Spleen (tissue), 13 donors: ENCODE data around the gene CYP1A1. TPM values are rescaled to one million over a fixed set of nuclear protein-coding genes. Genes with fewer than 3 reads are reported as not detected.

Experiments
- DNase-seq: peaks from one replicate; pipeline ENCODE4 v3.0.0-alpha.2; 2020
- H3K27ac ChIP-seq, 8 donors: fragments of 200-600 bp; sonication (generic) in 7 of 8; 1 replicate in 4 of 8; 2 replicates in 4 of 8; pipeline versions ENCODE4 v1.5.0 to v1.8.0; 2016 to 2021; ENCODE audit warnings: inconsistent platforms in 4 of 8, mild to moderate bottlenecking in 4 of 8, moderate library complexity in 1 of 8
- H3K27me3 ChIP-seq, 7 donors: fragments of 200-600 bp; sonication (generic) in 6 of 7; replicated peaks in 1 of 7; 1 replicate in 4 of 7; 2 replicates in 3 of 7; pipeline versions ENCODE4 v1.5.0 to v1.8.0; 2016 to 2021; ENCODE audit warnings: inconsistent platforms in 3 of 7, mild to moderate bottlenecking in 1 of 7
- H3K36me3 ChIP-seq, 6 donors: fragments of 200-600 bp; sonication (generic) in 5 of 6; 1 replicate in 4 of 6; 2 replicates in 2 of 6; pipeline versions ENCODE4 v1.5.0 to v1.8.0; 2016 to 2021; ENCODE audit warnings: inconsistent platforms in 2 of 6
- H3K4me1 ChIP-seq, 6 donors: fragments of 200-600 bp; sonication (generic) in 5 of 6; 1 replicate in 3 of 6; 2 replicates in 3 of 6; pipeline versions ENCODE4 v1.5.0 to v1.8.0; 2016 to 2021; ENCODE audit warnings: inconsistent platforms in 3 of 6
- H3K4me3 ChIP-seq, 8 donors: fragments of 200-600 bp; sonication (generic) in 7 of 8; 1 replicate in 4 of 8; 2 replicates in 4 of 8; pipeline versions ENCODE4 v1.5.0 to v1.8.0; 2016 to 2021; ENCODE audit warnings: inconsistent platforms in 4 of 8, mild to moderate bottlenecking in 4 of 8, moderate library complexity in 2 of 8
- H3K9me3 ChIP-seq, 8 donors: fragments of 200-600 bp; sonication (generic) in 7 of 8; 1 replicate in 4 of 8; 2 replicates in 4 of 8; pipeline versions ENCODE4 v1.5.0 to v1.8.0; 2016 to 2021; ENCODE audit warnings: inconsistent platforms in 4 of 8
- POLR2A ChIP-seq, 3 donors: fragments of 450-650 bp; IDR thresholded peaks; one replicate each; pipeline ENCODE4 v1.5.1; 2017; ENCODE audit warnings: antibody characterized with exemption in 3 of 3, mild to moderate bottlenecking in 1 of 3
- POLR2AphosphoS5 ChIP-seq, 3 donors: sonication (generic); formaldehyde crosslinking; IDR thresholded peaks; one replicate each; pipeline ENCODE4 v1.5.1; 2017; ENCODE audit warnings: antibody characterized with exemption in 3 of 3
- WGBS, 5 donors: extraction: QIAGEN DNeasy Blood & Tissue Kit in 3 of 5; methylation state at CpG; one replicate each; pipeline versions ENCODE4 v1.1.5 to v1.1.7; 2013 to 2018; 5-methylcytosine and 5-hydroxymethylcytosine counted together
- intact Hi-C: fragments of 100-400 bp; cut with DNase I; formaldehyde crosslinking; loops from one replicate; pipeline ENCODE4 v1.15.0; 2023; ENCODE audit warnings: low total_unique reads
- long read RNA-seq, 2 donors: transcript quantifications; one replicate each; lab custom pipeline, GENCODE V29; 2026
- polyA plus RNA-seq, 3 donors: library from polyadenylated mRNA; stranded (reverse); fragments of 200-250 nt; gene quantifications; one replicate each; pipeline ENCODE4 v1.2.1, GENCODE V29; 2013
- total RNA-seq, 7 donors: library from RNA; depleted of rRNA in 3 of 7; stranded (reverse); fragments of >200 nt in 3 of 7; fragmentation: NEBNext Ultra II Directional in 4 of 7; extraction: Animal tissue kit (Norgen Biotek cat#: 25700) in 4 of 7; gene quantifications; one replicate each; pipeline versions ENCODE4 v1.1.0 to v1.2.1, GENCODE V29; 2016 to 2021
- TF ChIP-seq, protein P1 (sequence below), 11 experiments: fragments of 200-600 bp in 7 of 11; fragments of 450-650 bp in 4 of 11; sonication (generic) in 4 of 11; IDR thresholded peaks in 8 of 11; conservative IDR thresholded peaks in 3 of 11; 1 replicate in 7 of 11; 2 replicates in 4 of 11; pipeline versions ENCODE4 v1.4.0 to v1.8.0; 2016 to 2021; ENCODE audit warnings: antibody characterized with exemption in 11 of 11, inconsistent platforms in 4 of 11, mild to moderate bottlenecking in 1 of 11
- donor health status: healthy with polysubstance abuse.
- donor health status: DM: no; HTN: no; CAD: no; lungs with moderate emphysema.
- donor health status: DM: no; HTN: no; CAD: no.
- donor health status: Bipolar disorder and iron deficiency.
- donor health status: healthy.
- donor health status: DM: no; HTN: no; CAD: no.
- donor health status: DM: yes; HTN: yes; CAD: no.

CYP1A1 gene, protein sequence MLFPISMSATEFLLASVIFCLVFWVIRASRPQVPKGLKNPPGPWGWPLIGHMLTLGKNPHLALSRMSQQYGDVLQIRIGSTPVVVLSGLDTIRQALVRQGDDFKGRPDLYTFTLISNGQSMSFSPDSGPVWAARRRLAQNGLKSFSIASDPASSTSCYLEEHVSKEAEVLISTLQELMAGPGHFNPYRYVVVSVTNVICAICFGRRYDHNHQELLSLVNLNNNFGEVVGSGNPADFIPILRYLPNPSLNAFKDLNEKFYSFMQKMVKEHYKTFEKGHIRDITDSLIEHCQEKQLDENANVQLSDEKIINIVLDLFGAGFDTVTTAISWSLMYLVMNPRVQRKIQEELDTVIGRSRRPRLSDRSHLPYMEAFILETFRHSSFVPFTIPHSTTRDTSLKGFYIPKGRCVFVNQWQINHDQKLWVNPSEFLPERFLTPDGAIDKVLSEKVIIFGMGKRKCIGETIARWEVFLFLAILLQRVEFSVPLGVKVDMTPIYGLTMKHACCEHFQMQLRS
- total RNA-seq (1 to 10 TPM in 1 of 7 donors, not detected in 6; 1.1 TPM), polyA plus RNA-seq (under 1 TPM; 0.03 to 0.06 (median 0.04) TPM)
- long read RNA-seq, donor 1, result 0 reads
- long read RNA-seq, donor 2, result 0 reads

DNA sequence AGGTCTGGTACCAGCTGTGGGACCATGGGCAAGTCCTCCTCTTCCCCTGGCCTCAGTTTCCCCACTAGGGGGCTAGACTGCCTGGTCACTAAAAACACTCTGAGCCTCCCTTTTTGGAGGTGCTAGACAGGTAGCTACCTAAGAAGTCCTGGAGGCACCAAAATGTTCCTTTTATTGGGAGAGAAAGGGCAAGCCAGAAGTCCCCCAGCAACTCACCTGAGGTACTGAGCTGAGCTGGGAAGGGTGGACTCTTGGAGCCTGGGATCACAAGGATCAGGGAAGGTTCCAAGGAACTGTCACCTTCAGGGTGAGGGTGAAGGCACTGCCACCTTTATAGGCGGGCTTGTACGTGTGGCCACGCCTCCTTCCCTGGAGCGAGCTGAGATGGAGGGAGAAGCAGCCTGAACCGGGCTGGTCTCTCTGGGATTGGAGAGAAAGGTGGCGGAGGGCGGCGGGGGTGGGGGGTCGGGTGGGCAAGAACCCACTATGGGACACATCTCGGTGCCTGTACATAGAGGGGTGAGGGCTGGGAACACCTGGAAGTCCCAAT lies at the start of gene CYP1A1:
Gene CYP1A1, minus strand, starts transcription at position 304 of the 550 bp plus-strand sequence. CDS start 2,431 bp downstream, outside the sequence.
- DNase-seq, result no peak
- TF ChIP-seq POLR2AphosphoS5 (IDR thresholded peaks at IDR 0.05), result no peak
- WGBS, 5 donors, result 0 to 3% (median 2%) methylated on average over 2 to 10 of the region's 10 CpGs

DNA sequence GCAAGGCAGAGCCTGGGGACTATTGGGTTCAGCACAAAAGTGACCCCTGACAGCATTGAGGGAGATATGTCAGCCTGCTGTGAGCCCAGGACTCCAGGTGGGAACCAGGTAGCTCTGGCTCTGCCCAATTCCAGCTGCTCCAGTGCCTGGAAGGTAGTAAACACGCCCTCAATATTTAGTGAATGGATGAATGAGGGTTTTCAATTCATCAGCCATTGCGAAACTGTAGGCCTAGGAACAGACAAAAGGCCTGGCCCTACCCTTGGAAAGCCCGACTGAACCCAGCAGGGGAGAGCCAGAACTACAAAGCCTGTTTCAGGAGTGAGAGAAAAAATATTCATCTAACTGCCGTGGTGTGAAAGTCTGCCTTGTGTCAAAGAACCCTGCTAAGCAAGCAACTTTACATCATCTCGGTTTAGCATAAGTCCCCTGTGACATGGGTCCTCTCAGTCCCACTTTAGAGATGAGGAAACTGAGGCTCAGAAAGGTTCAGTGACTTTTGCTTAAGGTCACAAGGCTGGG lies 48.5 kb upstream of the CYP1A1 start:
- 71 to 82% (median 74%) methylated on average over 5 of the region's 5 CpGs for WGBS, 5 donors
- Histone ChIP-seq H3K27me3 (no peaks in the 10 kb centered on the region), H3K4me1 (peaks cover 57 to 89% (median 80%) of the 10 kb centered on the region in 6 donors), H3K36me3 (no peaks in the 10 kb centered on the region), H3K27ac (peak overlapping the region in 4 of 8 donors; percentile 23 to 99 (median 98)), H3K4me3 (no peak overlapping the region), H3K9me3 (no peaks in the 10 kb centered on the region)
- intact Hi-C loops, result loop anchor here (5.0 to 10.0 kb wide), 2 partner anchors 179 to 431 kb away; partner anchors contain the start of gene C15orf39
- no peak for DNase-seq
- TF ChIP-seq POLR2AphosphoS5 (IDR thresholded peaks at IDR 0.05), result no peak
- TF ChIP-seq, protein P1, sequence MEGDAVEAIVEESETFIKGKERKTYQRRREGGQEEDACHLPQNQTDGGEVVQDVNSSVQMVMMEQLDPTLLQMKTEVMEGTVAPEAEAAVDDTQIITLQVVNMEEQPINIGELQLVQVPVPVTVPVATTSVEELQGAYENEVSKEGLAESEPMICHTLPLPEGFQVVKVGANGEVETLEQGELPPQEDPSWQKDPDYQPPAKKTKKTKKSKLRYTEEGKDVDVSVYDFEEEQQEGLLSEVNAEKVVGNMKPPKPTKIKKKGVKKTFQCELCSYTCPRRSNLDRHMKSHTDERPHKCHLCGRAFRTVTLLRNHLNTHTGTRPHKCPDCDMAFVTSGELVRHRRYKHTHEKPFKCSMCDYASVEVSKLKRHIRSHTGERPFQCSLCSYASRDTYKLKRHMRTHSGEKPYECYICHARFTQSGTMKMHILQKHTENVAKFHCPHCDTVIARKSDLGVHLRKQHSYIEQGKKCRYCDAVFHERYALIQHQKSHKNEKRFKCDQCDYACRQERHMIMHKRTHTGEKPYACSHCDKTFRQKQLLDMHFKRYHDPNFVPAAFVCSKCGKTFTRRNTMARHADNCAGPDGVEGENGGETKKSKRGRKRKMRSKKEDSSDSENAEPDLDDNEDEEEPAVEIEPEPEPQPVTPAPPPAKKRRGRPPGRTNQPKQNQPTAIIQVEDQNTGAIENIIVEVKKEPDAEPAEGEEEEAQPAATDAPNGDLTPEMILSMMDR (IDR thresholded peaks at IDR 0.05 in 8 of 11, conservative IDR thresholded peaks at IDR 0.05 in 3 of 11), result no peak
- no peak for TF ChIP-seq POLR2A (IDR thresholded peaks at IDR 0.05)

More for the DNA sequence above, at the start of gene CYP1A1:
- peaks cover 15 to 22% (median 17%) of the 10 kb centered on the region in 6 donors for H3K4me1 ChIP-seq
- H3K9me3 ChIP-seq, result no peaks in the 10 kb centered on the region
- peak within 1 kb of the TSS; percentile 36 to 81 (median 54) for H3K4me3 ChIP-seq
- peak within 1 kb of the TSS in 1 of 8 donors; percentile 28 for H3K27ac ChIP-seq
- H3K27me3 ChIP-seq, result peaks cover 0 to 50% (median 21%) of the 10 kb centered on the region in 7 donors
- intact Hi-C loops, result no loop called here
- H3K36me3 ChIP-seq, result no peaks in the 10 kb centered on the region

DNA sequence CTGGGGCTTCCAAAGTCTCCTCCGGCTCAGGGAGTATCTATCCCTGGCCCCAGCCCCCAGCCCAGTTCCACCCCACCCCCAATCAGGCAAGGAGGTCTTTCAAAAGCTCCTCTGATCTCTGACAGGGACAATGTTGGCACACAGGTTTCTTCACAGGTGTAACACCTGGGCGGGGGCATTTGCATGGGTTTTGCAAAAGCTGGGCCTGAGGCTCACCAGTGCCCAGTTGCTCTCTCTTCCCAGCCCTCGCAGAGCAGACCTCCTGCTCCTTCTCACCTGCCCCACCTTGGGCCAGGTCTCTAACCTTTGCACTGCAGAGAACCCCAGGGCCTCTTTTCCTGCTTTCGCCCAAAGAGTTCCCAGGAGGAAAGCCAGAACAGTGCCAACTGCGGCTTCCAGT lies 48.0 kb upstream of the CYP1A1 start:
- intact Hi-C loops, result loop anchor here (5.0 to 10.0 kb wide), 2 partner anchors 179 to 431 kb away; partner anchors contain the start of gene C15orf39
- no peak for DNase-seq
- no peak overlapping the region for H3K4me3 ChIP-seq
- H3K9me3 ChIP-seq, result no peaks in the 10 kb centered on the region
- peak overlapping the region in 3 of 8 donors; percentile 23 to 99 (median 99) for H3K27ac ChIP-seq
- TF ChIP-seq POLR2A (IDR thresholded peaks at IDR 0.05), result no peak
- H3K36me3 ChIP-seq, result no peaks in the 10 kb centered on the region
- peaks cover 52 to 89% (median 80%) of the 10 kb centered on the region in 6 donors for H3K4me1 ChIP-seq
- H3K27me3 ChIP-seq, result peaks cover 0 to 2% (median 0%) of the 10 kb centered on the region in 7 donors
- WGBS, 5 donors, result 83 to 93% (median 88%) methylated on average over 4 to 5 of the region's 5 CpGs

DNA sequence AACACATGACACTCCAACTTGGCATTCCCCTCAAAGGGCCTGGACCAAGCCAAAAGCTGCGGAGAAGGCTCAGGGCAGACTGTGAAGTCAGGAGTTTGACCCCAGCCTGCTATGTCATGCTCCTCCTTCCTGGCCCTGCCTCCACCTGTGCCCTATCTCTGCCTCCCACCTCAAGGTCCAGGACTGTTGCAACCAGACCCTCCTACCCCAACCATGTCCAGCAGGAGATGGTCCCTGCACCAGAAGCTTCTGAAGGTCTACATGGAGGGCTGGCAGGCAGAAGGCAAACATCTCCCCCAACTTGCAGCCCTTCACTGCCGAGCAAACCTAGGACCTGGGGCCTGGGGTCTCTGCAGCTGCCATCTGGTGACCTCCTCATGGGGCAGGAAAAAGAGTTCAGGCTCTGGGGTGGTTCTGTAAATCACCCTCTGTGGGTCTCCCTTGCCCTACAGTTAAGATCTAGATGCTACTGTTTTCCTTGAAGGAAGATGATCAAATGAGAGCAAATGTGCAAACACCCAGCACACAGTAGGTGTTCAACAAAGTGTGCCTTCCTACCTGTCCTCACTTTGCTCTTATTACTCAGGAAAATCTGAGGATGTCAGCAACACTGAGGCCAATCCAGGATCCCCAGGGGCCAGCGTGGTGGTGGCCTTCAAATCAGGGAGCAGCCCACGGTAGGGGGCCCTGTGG lies 45.0 kb upstream of the CYP1A1 start:
- no peak overlapping the region for H3K4me3 ChIP-seq
- no peak overlapping the region for H3K27ac ChIP-seq
- TF ChIP-seq POLR2AphosphoS5 (IDR thresholded peaks at IDR 0.05) (no peak), POLR2A (IDR thresholded peaks at IDR 0.05) (no peak)
- TF ChIP-seq, protein P1 (IDR thresholded peaks at IDR 0.05 in 8 of 11, conservative IDR thresholded peaks at IDR 0.05 in 3 of 11), result no peak
- H3K4me1 ChIP-seq, result peaks cover 23 to 60% (median 51%) of the 10 kb centered on the region in 6 donors
- DNase-seq, result no peak
- 60 to 76% (median 67%) methylated on average over 4 of the region's 4 CpGs for WGBS, 5 donors
- no peaks in the 10 kb centered on the region for H3K9me3 ChIP-seq
- H3K36me3 ChIP-seq, result no peaks in the 10 kb centered on the region
- intact Hi-C loops, result loop anchor here (5.0 to 10.0 kb wide), 2 partner anchors 182 to 434 kb away; partner anchors contain the start of gene C15orf39
- peaks cover 0 to 12% (median 0%) of the 10 kb centered on the region in 7 donors for H3K27me3 ChIP-seq
